ENCODE data around the gene SLC38A3. TPM values are rescaled to one million over a fixed set of nuclear protein-coding genes. Genes with fewer than 3 reads are reported as not detected.

Gene SLC38A3
- total RNA-seq, 1 donor from 2014 or later: 0.52 TPM

- peaks cover 13 to 20% (median 17%) of the 10 kb centered on the region in 3 donors for H3K36me3 ChIP-seq (ENCODE audit: control insufficient read depth in 3 of 3, insufficient read depth in 3 of 3, low read length in 3 of 3)
- peaks cover 19 to 22% (median 20%) of the 10 kb centered on the region in 3 donors for H3K27me3 ChIP-seq (ENCODE audit: control insufficient read depth in 3 of 3, insufficient read depth in 3 of 3, low read length in 3 of 3)
- no peaks in the 10 kb centered on the region for H3K9me3 ChIP-seq (ENCODE audit: control insufficient read depth in 3 of 3, low read length in 3 of 3)
- H3K27ac ChIP-seq (ENCODE audit: low read depth, low read length): no peak overlapping the region
- no peak overlapping the region for H3K9ac ChIP-seq (ENCODE audit: low read depth in 1 of 3, low read length in 3 of 3)
- H3K4me3 ChIP-seq (ENCODE audit: low read length in 3 of 3): no peak overlapping the region
- H3K4me1 ChIP-seq (ENCODE audit: control insufficient read depth in 3 of 3, insufficient read depth in 3 of 3, low read length in 3 of 3): peaks cover 5 to 26% (median 21%) of the 10 kb centered on the region in 3 donors
Measured at GRCh38 chr3:50189274-50189673, 15.8 kb upstream of the SLC38A3 start.

- no peak overlapping the region for H3K4me3 ChIP-seq (ENCODE audit: low read length in 3 of 3)
- peaks cover 21 to 27% (median 24%) of the 10 kb centered on the region in 3 donors for H3K27me3 ChIP-seq (ENCODE audit: control insufficient read depth in 3 of 3, insufficient read depth in 3 of 3, low read length in 3 of 3)
- peaks cover 10 to 32% (median 26%) of the 10 kb centered on the region in 3 donors for H3K4me1 ChIP-seq (ENCODE audit: control insufficient read depth in 3 of 3, insufficient read depth in 3 of 3, low read length in 3 of 3)
- H3K9ac ChIP-seq (ENCODE audit: low read depth in 1 of 3, low read length in 3 of 3): no peak overlapping the region
- H3K36me3 ChIP-seq (ENCODE audit: control insufficient read depth in 3 of 3, insufficient read depth in 3 of 3, low read length in 3 of 3): peaks cover 8 to 18% (median 13%) of the 10 kb centered on the region in 3 donors
- H3K9me3 ChIP-seq (ENCODE audit: control insufficient read depth in 3 of 3, low read length in 3 of 3): no peaks in the 10 kb centered on the region
- H3K27ac ChIP-seq (ENCODE audit: low read depth, low read length): no peak overlapping the region
Measured at GRCh38 chr3:50189989-50190388, 15.1 kb upstream of the SLC38A3 start.

- no peaks in the 10 kb centered on the region for H3K9me3 ChIP-seq (ENCODE audit: control insufficient read depth in 3 of 3, low read length in 3 of 3)
- H3K27me3 ChIP-seq (ENCODE audit: control insufficient read depth in 3 of 3, insufficient read depth in 3 of 3, low read length in 3 of 3): peaks cover 27 to 30% (median 28%) of the 10 kb centered on the region in 3 donors
- H3K27ac ChIP-seq (ENCODE audit: low read depth, low read length): no peak within 1 kb of the TSS
- H3K9ac ChIP-seq (ENCODE audit: low read depth in 1 of 3, low read length in 3 of 3): no peak within 1 kb of the TSS
- peaks cover 3 to 10% (median 7%) of the 10 kb centered on the region in 3 donors for H3K36me3 ChIP-seq (ENCODE audit: control insufficient read depth in 3 of 3, insufficient read depth in 3 of 3, low read length in 3 of 3)
- H3K4me3 ChIP-seq (ENCODE audit: low read length in 3 of 3): no peak within 1 kb of the TSS
- H3K4me1 ChIP-seq (ENCODE audit: control insufficient read depth in 3 of 3, insufficient read depth in 3 of 3, low read length in 3 of 3): peaks cover 10 to 32% (median 26%) of the 10 kb centered on the region in 3 donors
Measured at GRCh38 chr3:50190936-50191660, 14.0 kb upstream of the SLC38A3 start, which contains the start of gene GNAT1. GNAT1 (plus strand) TSS chr3:50191610; CDS start chr3:50191726, 116 bp downstream.

GRCh38 chr3:50192124-50192523, 12.9 kb upstream of the SLC38A3 start:
- peaks cover 10 to 32% (median 26%) of the 10 kb centered on the region in 3 donors for H3K4me1 ChIP-seq (ENCODE audit: control insufficient read depth in 3 of 3, insufficient read depth in 3 of 3, low read length in 3 of 3)
- peaks cover 0 to 2% (median 0%) of the 10 kb centered on the region in 3 donors for H3K36me3 ChIP-seq (ENCODE audit: control insufficient read depth in 3 of 3, insufficient read depth in 3 of 3, low read length in 3 of 3)
- peaks cover 27 to 30% (median 28%) of the 10 kb centered on the region in 3 donors for H3K27me3 ChIP-seq (ENCODE audit: control insufficient read depth in 3 of 3, insufficient read depth in 3 of 3, low read length in 3 of 3)
- no peak overlapping the region for H3K27ac ChIP-seq (ENCODE audit: low read depth, low read length)
- no peaks in the 10 kb centered on the region for H3K9me3 ChIP-seq (ENCODE audit: control insufficient read depth in 3 of 3, low read length in 3 of 3)
- no peak overlapping the region for H3K4me3 ChIP-seq (ENCODE audit: low read length in 3 of 3)
- no peak overlapping the region for H3K9ac ChIP-seq (ENCODE audit: low read depth in 1 of 3, low read length in 3 of 3)

- H3K4me1 ChIP-seq (ENCODE audit: control insufficient read depth in 3 of 3, insufficient read depth in 3 of 3, low read length in 3 of 3): peaks cover 10 to 32% (median 26%) of the 10 kb centered on the region in 3 donors
- peaks cover 0 to 2% (median 0%) of the 10 kb centered on the region in 3 donors for H3K36me3 ChIP-seq (ENCODE audit: control insufficient read depth in 3 of 3, insufficient read depth in 3 of 3, low read length in 3 of 3)
- H3K27me3 ChIP-seq (ENCODE audit: control insufficient read depth in 3 of 3, insufficient read depth in 3 of 3, low read length in 3 of 3): peaks cover 27 to 30% (median 28%) of the 10 kb centered on the region in 3 donors
- no peaks in the 10 kb centered on the region for H3K9me3 ChIP-seq (ENCODE audit: control insufficient read depth in 3 of 3, low read length in 3 of 3)
- H3K27ac ChIP-seq (ENCODE audit: low read depth, low read length): no peak overlapping the region
- no peak overlapping the region for H3K4me3 ChIP-seq (ENCODE audit: low read length in 3 of 3)
- peak overlapping the region in 1 of 3 donors; percentile 40 for H3K9ac ChIP-seq (ENCODE audit: low read depth in 1 of 3, low read length in 3 of 3)
Measured at GRCh38 chr3:50192689-50193141, 12.4 kb upstream of the SLC38A3 start.

GRCh38 chr3:50193286-50193685, 11.8 kb upstream of the SLC38A3 start:
- Histone ChIP-seq H3K9ac (ENCODE audit: low read depth in 1 of 3, low read length in 3 of 3) (peak overlapping the region in 1 of 3 donors; percentile 40), H3K27me3 (ENCODE audit: control insufficient read depth in 3 of 3, insufficient read depth in 3 of 3, low read length in 3 of 3) (peaks cover 27 to 30% (median 28%) of the 10 kb centered on the region in 3 donors), H3K27ac (ENCODE audit: low read depth, low read length) (no peak overlapping the region), H3K9me3 (ENCODE audit: control insufficient read depth in 3 of 3, low read length in 3 of 3) (no peaks in the 10 kb centered on the region), H3K4me3 (ENCODE audit: low read length in 3 of 3) (no peak overlapping the region), H3K4me1 (ENCODE audit: control insufficient read depth in 3 of 3, insufficient read depth in 3 of 3, low read length in 3 of 3) (peaks cover 10 to 32% (median 26%) of the 10 kb centered on the region in 3 donors), H3K36me3 (ENCODE audit: control insufficient read depth in 3 of 3, insufficient read depth in 3 of 3, low read length in 3 of 3) (peaks cover 0 to under 1% (median 0%) of the 10 kb centered on the region in 3 donors)

- peaks cover 10 to 31% (median 26%) of the 10 kb centered on the region in 3 donors for H3K4me1 ChIP-seq (ENCODE audit: control insufficient read depth in 3 of 3, insufficient read depth in 3 of 3, low read length in 3 of 3)
- H3K9ac ChIP-seq (ENCODE audit: low read depth in 1 of 3, low read length in 3 of 3): no peak overlapping the region
- no peak overlapping the region for H3K27ac ChIP-seq (ENCODE audit: low read depth, low read length)
- peaks cover 27 to 30% (median 28%) of the 10 kb centered on the region in 3 donors for H3K27me3 ChIP-seq (ENCODE audit: control insufficient read depth in 3 of 3, insufficient read depth in 3 of 3, low read length in 3 of 3)
- H3K9me3 ChIP-seq (ENCODE audit: control insufficient read depth in 3 of 3, low read length in 3 of 3): no peaks in the 10 kb centered on the region
- H3K4me3 ChIP-seq (ENCODE audit: low read length in 3 of 3): no peak overlapping the region
- no peaks in the 10 kb centered on the region for H3K36me3 ChIP-seq (ENCODE audit: control insufficient read depth in 3 of 3, insufficient read depth in 3 of 3, low read length in 3 of 3)
Measured at GRCh38 chr3:50193746-50194127, 11.3 kb upstream of the SLC38A3 start.

- no peak overlapping the region for H3K9ac ChIP-seq (ENCODE audit: low read depth in 1 of 3, low read length in 3 of 3)
- peaks cover 10 to 26% (median 22%) of the 10 kb centered on the region in 3 donors for H3K4me1 ChIP-seq (ENCODE audit: control insufficient read depth in 3 of 3, insufficient read depth in 3 of 3, low read length in 3 of 3)
- peaks cover 27 to 30% (median 28%) of the 10 kb centered on the region in 3 donors for H3K27me3 ChIP-seq (ENCODE audit: control insufficient read depth in 3 of 3, insufficient read depth in 3 of 3, low read length in 3 of 3)
- H3K27ac ChIP-seq (ENCODE audit: low read depth, low read length): no peak overlapping the region
- H3K4me3 ChIP-seq (ENCODE audit: low read length in 3 of 3): peak overlapping the region in 2 of 3 donors; percentile 54 to 63
- no peaks in the 10 kb centered on the region for H3K36me3 ChIP-seq (ENCODE audit: control insufficient read depth in 3 of 3, insufficient read depth in 3 of 3, low read length in 3 of 3)
- H3K9me3 ChIP-seq (ENCODE audit: control insufficient read depth in 3 of 3, low read length in 3 of 3): no peaks in the 10 kb centered on the region
Measured at GRCh38 chr3:50194128-50194902, 10.8 kb upstream of the SLC38A3 start.

GRCh38 chr3:50194903-50195500, 10.1 kb upstream of the SLC38A3 start:
- no peak overlapping the region for H3K27ac ChIP-seq (ENCODE audit: low read depth, low read length)
- peaks cover 10 to 20% (median 20%) of the 10 kb centered on the region in 3 donors for H3K4me1 ChIP-seq (ENCODE audit: control insufficient read depth in 3 of 3, insufficient read depth in 3 of 3, low read length in 3 of 3)
- peaks cover 27 to 30% (median 28%) of the 10 kb centered on the region in 3 donors for H3K27me3 ChIP-seq (ENCODE audit: control insufficient read depth in 3 of 3, insufficient read depth in 3 of 3, low read length in 3 of 3)
- no peaks in the 10 kb centered on the region for H3K36me3 ChIP-seq (ENCODE audit: control insufficient read depth in 3 of 3, insufficient read depth in 3 of 3, low read length in 3 of 3)
- no peaks in the 10 kb centered on the region for H3K9me3 ChIP-seq (ENCODE audit: control insufficient read depth in 3 of 3, low read length in 3 of 3)
- no peak overlapping the region for H3K9ac ChIP-seq (ENCODE audit: low read depth in 1 of 3, low read length in 3 of 3)
- peak overlapping the region in 2 of 3 donors; percentile 54 to 63 for H3K4me3 ChIP-seq (ENCODE audit: low read length in 3 of 3)

Data from skeletal muscle tissue (tissue), 4 donors.